Measurements from ENCODE around the gene ZBTB49.

ZBTB49 gene

DNA sequence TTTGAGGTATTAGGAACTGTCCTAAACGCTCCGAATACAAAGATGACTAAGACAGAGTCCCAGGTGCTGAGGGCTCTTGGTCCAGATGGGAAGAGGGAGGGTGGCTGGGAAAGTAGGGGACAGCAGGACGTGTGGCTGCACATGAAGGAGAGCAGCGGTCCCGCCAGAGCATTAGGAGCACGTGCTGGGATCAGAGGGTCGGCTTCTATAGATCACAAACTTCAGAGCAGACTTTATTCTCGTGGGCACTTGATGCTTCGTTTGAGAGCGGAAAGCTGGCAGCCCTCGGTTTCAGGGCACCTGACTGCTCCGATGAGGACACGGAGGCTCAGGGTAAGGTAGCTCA, 26.1 kb downstream of the ZBTB49 start:
- TF ChIP-seq SIN3A (IDR thresholded peaks at IDR 0.05; ENCODE audit: borderline replicate concordance, insufficient read depth, low read length) (no peak), TAF1 (IDR thresholded peaks at IDR 0.05; ENCODE audit: borderline replicate concordance, insufficient read depth, low read length) (no peak)

DNA sequence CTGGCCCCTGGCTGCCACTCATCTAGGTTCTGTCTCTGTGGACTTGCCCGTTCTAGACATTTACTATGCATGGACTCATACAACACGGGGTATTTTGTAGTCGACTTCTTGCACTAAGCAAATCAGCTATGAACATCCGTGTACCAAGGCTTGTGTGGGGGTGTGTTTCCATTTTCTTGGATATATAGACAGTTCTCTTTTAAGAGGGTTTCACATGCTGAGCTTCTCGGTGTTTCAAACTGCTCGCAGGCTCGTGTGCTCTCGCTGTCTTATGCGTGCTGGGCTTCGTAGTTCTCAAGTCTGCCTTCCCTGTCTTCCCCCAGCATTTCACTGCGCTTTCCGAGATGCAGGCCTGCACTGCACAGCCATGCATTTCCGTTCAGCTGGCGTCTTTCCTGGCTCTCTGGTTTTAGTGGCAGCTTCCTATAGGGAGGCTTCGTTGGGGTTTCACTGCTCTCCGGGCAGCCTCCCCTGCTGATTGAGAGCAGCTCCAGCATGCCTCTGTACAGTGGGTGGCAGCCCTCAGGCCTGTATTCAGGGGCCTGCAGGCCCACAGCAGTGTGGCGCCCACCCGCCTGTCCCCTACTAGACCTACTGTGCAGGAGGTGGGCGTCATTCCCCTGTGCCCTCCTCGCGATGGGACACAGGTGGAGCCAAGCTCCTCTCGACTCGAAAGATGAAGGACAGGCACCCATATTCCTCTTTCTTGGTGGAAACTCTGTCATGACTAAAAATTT, 27.6 kb downstream of the ZBTB49 start:
- TF ChIP-seq FOXP2 (optimal IDR thresholded peaks at IDR 0.05; ENCODE audit: borderline replicate concordance, extremely low read depth, extremely low read length, insufficient read depth) = no peak
- no peak for TF ChIP-seq TAF1 (IDR thresholded peaks at IDR 0.05; ENCODE audit: borderline replicate concordance, insufficient read depth, low read length)
- TF ChIP-seq, protein P1, sequence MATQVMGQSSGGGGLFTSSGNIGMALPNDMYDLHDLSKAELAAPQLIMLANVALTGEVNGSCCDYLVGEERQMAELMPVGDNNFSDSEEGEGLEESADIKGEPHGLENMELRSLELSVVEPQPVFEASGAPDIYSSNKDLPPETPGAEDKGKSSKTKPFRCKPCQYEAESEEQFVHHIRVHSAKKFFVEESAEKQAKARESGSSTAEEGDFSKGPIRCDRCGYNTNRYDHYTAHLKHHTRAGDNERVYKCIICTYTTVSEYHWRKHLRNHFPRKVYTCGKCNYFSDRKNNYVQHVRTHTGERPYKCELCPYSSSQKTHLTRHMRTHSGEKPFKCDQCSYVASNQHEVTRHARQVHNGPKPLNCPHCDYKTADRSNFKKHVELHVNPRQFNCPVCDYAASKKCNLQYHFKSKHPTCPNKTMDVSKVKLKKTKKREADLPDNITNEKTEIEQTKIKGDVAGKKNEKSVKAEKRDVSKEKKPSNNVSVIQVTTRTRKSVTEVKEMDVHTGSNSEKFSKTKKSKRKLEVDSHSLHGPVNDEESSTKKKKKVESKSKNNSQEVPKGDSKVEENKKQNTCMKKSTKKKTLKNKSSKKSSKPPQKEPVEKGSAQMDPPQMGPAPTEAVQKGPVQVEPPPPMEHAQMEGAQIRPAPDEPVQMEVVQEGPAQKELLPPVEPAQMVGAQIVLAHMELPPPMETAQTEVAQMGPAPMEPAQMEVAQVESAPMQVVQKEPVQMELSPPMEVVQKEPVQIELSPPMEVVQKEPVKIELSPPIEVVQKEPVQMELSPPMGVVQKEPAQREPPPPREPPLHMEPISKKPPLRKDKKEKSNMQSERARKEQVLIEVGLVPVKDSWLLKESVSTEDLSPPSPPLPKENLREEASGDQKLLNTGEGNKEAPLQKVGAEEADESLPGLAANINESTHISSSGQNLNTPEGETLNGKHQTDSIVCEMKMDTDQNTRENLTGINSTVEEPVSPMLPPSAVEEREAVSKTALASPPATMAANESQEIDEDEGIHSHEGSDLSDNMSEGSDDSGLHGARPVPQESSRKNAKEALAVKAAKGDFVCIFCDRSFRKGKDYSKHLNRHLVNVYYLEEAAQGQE (IDR thresholded peaks at IDR 0.05; ENCODE audit: insufficient read depth in 1 of 2, low read depth in 2 of 2, low read length in 2 of 2) = no peak
- no peak for TF ChIP-seq POLR2AphosphoS5 (IDR thresholded peaks at IDR 0.05; ENCODE audit: low read depth, low read length)
- no peak for TF ChIP-seq SIN3A (IDR thresholded peaks at IDR 0.05; ENCODE audit: borderline replicate concordance, insufficient read depth, low read length)

DNA sequence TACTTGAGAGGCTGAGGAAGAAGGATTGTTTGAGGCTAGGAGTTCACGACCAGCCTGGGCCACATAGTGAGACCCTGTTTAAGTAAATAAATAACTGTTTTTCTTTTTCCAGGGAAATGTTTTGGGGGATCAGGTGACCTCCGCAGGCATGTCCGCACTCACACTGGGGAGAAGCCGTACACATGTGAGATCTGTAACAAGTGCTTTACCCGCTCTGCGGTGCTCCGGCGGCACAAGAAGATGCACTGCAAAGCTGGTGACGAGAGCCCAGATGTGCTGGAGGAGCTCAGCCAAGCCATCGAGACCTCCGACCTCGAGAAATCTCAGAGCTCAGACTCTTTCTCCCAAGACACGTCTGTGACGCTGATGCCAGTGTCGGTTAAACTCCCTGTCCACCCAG, 30.5 kb downstream of the ZBTB49 start:
- TF ChIP-seq, protein P1 (IDR thresholded peaks at IDR 0.05; ENCODE audit: insufficient read depth in 1 of 2, low read depth in 2 of 2, low read length in 2 of 2) = no peak
- TF ChIP-seq SIN3A (IDR thresholded peaks at IDR 0.05; ENCODE audit: borderline replicate concordance, insufficient read depth, low read length) (no peak), TAF1 (IDR thresholded peaks at IDR 0.05; ENCODE audit: borderline replicate concordance, insufficient read depth, low read length) (no peak), POLR2AphosphoS5 (IDR thresholded peaks at IDR 0.05; ENCODE audit: low read depth, low read length) (no peak), FOXP2 (optimal IDR thresholded peaks at IDR 0.05; ENCODE audit: borderline replicate concordance, extremely low read depth, extremely low read length, insufficient read depth) (no peak)

DNA sequence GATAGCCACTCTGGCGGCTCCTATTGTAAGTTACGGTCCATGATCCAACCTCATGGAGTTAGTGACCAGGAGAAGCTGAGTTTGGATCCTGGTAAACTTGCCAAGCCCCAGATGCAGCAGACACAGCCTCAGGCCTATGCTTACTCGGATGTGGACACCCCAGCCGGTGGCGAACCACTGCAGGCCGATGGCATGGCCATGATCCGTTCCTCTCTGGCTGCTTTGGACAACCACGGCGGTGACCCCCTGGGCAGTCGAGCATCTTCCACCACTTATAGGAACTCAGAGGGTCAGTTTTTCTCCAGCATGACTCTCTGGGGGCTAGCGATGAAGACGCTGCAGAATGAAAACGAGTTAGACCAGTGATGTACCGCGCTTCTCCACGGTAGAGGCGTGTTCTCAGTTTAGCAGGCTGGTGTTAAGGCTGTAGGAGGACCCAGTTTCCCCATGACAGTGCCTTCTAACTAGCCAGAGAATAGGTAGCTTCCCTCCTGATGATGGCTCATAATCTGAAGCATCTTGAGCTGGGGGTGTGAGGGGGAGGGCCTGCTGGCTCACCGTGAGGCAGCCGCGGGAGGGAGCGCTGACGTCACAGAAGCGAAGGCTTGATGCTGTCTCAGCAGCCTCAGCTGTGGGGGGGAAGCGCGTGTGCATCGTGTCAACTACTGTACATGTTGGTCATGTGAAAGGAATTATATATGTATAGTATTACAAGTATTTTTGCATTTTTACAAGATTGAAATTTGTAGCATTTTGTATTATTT, 31.1 kb downstream of the ZBTB49 start:
- TF ChIP-seq TAF1 (IDR thresholded peaks at IDR 0.05; ENCODE audit: borderline replicate concordance, insufficient read depth, low read length) (no peak), SIN3A (IDR thresholded peaks at IDR 0.05; ENCODE audit: borderline replicate concordance, insufficient read depth, low read length) (no peak), POLR2AphosphoS5 (IDR thresholded peaks at IDR 0.05; ENCODE audit: low read depth, low read length) (no peak), FOXP2 (optimal IDR thresholded peaks at IDR 0.05; ENCODE audit: borderline replicate concordance, extremely low read depth, extremely low read length, insufficient read depth) (no peak)
- TF ChIP-seq, protein P1 (IDR thresholded peaks at IDR 0.05; ENCODE audit: insufficient read depth in 1 of 2, low read depth in 2 of 2, low read length in 2 of 2) = no peak

DNA sequence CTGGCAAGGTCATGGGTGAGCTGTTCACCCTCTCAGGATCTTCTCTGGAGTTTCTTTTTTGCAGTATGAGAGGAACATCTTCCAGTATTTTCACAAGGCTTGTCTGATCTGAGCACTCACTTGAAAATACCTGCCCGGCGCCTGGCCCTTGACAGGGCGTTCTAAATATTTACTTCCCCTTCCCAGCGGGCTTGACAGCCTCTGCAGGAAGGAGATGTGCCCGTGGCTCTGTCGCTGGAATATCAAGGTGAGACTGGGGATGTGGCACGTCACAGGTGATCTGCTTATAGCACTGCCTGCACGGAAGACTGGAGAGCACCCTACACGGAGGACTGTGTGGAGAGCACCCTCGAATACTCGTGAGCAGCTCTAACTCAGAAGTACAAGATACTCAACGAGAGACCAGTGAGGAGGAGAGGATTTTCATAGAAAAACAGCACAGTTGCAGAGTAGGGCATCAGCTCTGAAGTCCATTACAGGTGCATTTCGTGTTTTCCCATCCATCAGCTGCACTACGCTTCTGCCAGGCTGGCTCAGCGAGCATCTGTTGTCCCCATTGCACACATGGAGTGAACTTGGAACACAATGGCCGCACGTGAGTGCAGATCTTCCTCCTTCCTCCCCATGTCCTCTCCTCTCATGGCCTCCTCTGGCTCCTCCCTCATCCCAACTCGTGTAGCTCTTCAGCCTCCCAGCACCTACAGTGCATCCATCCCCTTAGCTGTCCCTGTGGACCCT, 32.1 kb downstream of the ZBTB49 start:
- TF ChIP-seq, protein P1 (IDR thresholded peaks at IDR 0.05; ENCODE audit: insufficient read depth in 1 of 2, low read depth in 2 of 2, low read length in 2 of 2) = no peak
- TF ChIP-seq TAF1 (IDR thresholded peaks at IDR 0.05; ENCODE audit: borderline replicate concordance, insufficient read depth, low read length) (no peak), SIN3A (IDR thresholded peaks at IDR 0.05; ENCODE audit: borderline replicate concordance, insufficient read depth, low read length) (no peak), POLR2AphosphoS5 (IDR thresholded peaks at IDR 0.05; ENCODE audit: low read depth, low read length) (no peak), FOXP2 (optimal IDR thresholded peaks at IDR 0.05; ENCODE audit: borderline replicate concordance, extremely low read depth, extremely low read length, insufficient read depth) (no peak)
